ENCODE data around the gene KHDRBS1.

DNA sequence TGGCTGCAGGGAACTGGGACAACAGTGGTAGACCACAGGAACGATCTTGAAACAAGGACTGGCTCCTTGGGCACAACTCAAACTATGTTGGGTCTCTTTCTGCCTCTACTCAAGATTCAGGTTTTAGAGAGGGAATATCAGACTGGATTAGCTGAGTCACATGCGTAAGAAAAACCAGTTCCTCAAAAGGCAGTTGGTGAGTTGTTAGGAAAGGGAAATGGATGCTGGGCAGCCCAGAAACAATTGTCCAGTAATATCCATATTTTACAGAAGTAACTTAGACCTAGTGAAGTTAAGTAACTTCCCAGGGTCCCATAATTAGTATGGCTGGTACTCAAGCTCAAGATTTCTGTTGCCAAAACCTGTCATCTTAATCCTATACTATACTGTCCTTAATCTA lies 32.1 kb downstream of the KHDRBS1 start:
- TF ChIP-seq, protein P1, sequence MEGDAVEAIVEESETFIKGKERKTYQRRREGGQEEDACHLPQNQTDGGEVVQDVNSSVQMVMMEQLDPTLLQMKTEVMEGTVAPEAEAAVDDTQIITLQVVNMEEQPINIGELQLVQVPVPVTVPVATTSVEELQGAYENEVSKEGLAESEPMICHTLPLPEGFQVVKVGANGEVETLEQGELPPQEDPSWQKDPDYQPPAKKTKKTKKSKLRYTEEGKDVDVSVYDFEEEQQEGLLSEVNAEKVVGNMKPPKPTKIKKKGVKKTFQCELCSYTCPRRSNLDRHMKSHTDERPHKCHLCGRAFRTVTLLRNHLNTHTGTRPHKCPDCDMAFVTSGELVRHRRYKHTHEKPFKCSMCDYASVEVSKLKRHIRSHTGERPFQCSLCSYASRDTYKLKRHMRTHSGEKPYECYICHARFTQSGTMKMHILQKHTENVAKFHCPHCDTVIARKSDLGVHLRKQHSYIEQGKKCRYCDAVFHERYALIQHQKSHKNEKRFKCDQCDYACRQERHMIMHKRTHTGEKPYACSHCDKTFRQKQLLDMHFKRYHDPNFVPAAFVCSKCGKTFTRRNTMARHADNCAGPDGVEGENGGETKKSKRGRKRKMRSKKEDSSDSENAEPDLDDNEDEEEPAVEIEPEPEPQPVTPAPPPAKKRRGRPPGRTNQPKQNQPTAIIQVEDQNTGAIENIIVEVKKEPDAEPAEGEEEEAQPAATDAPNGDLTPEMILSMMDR (IDR thresholded peaks at IDR 0.05): no peak
- no peak for TF ChIP-seq POLR2A (IDR thresholded peaks at IDR 0.05; ENCODE audit: low read depth)
